ENCODE data around the gene GPR107.

DNA sequence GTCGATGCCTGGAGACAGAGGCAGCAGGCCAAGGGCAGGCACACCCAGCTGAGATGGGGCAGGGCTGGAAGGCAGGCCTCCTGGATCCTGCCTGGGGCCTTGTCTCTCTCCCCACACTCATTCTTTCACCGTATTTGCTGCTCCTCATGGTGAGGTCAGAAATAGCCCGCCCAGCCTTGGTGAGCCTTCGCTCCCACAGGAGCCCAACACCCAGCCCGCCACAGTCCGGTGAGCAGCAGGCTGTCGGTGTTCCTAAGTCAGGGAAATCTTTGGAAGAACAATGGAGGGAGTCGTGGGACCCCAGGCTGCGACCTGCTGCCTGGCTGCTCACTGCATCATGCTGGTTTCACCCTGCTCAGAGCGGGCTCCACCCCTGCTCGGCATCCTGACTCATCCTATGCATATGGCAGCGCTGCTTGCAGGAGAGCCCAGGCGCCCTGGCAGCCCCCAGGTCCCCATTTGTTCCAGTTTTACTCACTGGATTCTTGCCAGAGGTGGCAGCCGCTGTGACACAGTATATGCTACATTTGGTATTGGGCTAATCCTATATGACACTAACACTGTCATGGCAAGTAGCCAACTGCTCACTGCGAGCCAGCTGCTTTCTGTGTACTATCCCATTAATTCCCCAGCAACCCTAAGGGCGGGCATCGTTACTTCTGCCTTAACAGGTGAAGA lies 65.3 kb downstream of the GPR107 start:
- TF ChIP-seq, protein P1, sequence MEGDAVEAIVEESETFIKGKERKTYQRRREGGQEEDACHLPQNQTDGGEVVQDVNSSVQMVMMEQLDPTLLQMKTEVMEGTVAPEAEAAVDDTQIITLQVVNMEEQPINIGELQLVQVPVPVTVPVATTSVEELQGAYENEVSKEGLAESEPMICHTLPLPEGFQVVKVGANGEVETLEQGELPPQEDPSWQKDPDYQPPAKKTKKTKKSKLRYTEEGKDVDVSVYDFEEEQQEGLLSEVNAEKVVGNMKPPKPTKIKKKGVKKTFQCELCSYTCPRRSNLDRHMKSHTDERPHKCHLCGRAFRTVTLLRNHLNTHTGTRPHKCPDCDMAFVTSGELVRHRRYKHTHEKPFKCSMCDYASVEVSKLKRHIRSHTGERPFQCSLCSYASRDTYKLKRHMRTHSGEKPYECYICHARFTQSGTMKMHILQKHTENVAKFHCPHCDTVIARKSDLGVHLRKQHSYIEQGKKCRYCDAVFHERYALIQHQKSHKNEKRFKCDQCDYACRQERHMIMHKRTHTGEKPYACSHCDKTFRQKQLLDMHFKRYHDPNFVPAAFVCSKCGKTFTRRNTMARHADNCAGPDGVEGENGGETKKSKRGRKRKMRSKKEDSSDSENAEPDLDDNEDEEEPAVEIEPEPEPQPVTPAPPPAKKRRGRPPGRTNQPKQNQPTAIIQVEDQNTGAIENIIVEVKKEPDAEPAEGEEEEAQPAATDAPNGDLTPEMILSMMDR (IDR thresholded peaks at IDR 0.05) = no peak
- no peak for TF ChIP-seq POLR2A (IDR thresholded peaks at IDR 0.05)
